Uterus (tissue), 4 donors: Measurements from ENCODE around the gene AKAP12. TPM values are rescaled to one million over a fixed set of nuclear protein-coding genes. Genes with fewer than 3 reads are reported as not detected.

Source experiments
- DNase-seq, 2 donors: peaks; one replicate each; pipeline ENCODE4 v3.0.0-alpha.2; 2019 to 2020
- H3K27ac ChIP-seq, 2 donors: fragments of 200-600 bp; sonication (generic); 1 replicate in 1 of 2; 2 replicates in 1 of 2; pipeline ENCODE4 v1.5.1; 2016 to 2018
- H3K27me3 ChIP-seq, 2 donors: fragments of 200-600 bp; sonication (generic); one replicate each; pipeline ENCODE4 v1.5.1; 2018 to 2019; ENCODE audit warnings: control low read depth in 1 of 2
- H3K36me3 ChIP-seq, 2 donors: fragments of 200-600 bp; sonication (generic); one replicate each; pipeline ENCODE4 v1.5.1; 2019; ENCODE audit warnings: control low read depth in 1 of 2
- H3K4me1 ChIP-seq, 2 donors: fragments of 200-600 bp; sonication (generic); one replicate each; pipeline ENCODE4 v1.5.1; 2018 to 2019; ENCODE audit warnings: control low read depth in 1 of 2
- H3K4me3 ChIP-seq, 2 donors: fragments of 200-600 bp; sonication (generic); 1 replicate in 1 of 2; 2 replicates in 1 of 2; pipeline ENCODE4 v1.5.1; 2018 to 2019; ENCODE audit warnings: mild to moderate bottlenecking in 1 of 2
- H3K9me3 ChIP-seq, 2 donors: fragments of 200-600 bp; sonication (generic); one replicate each; pipeline ENCODE4 v1.5.1; 2019; ENCODE audit warnings: control low read depth in 1 of 2
- CTCF ChIP-seq, 4 experiments: fragments of 200-600 bp in 2 of 4; fragments of 450-650 bp in 2 of 4; sonication (generic) in 2 of 4; IDR thresholded peaks; one replicate each; pipeline ENCODE4 v1.5.1; 2016 to 2019; ENCODE audit warnings: antibody characterized with exemption in 4 of 4, mild to moderate bottlenecking in 2 of 4, moderate library complexity in 1 of 4
- POLR2A ChIP-seq, 2 donors: fragments of 450-650 bp; IDR thresholded peaks; one replicate each; pipeline ENCODE4 v1.6.1; 2016; ENCODE audit warnings: antibody characterized with exemption in 2 of 2, mild to moderate bottlenecking in 1 of 2, moderate library complexity in 1 of 2
- intact Hi-C: fragments of 100-400 bp; cut with DNase I; formaldehyde crosslinking; loops from one replicate; pipeline ENCODE4 v1.15.1; 2023; ENCODE audit warnings: low total_unique reads
- total RNA-seq, 4 donors: library from RNA; depleted of rRNA in 3 of 4; stranded (reverse); fragments of >200 nt in 3 of 4; gene quantifications; one replicate each; pipeline versions ENCODE4 v1.1.0 to v1.2.4, GENCODE V29; 2014 to 2023
- donor health status: DM: yes; HTN: yes; CAD: no.

Gene AKAP12
- total RNA-seq, 4 donors from 2014 or later = 47.6 to 218 (median 70.2) TPM

- intact Hi-C loops = no loop called here
- no peak for DNase-seq
- Histone ChIP-seq H3K4me1 (no peaks in the 10 kb centered on the region), H3K9me3 (no peaks in the 10 kb centered on the region), H3K4me3 (no peak overlapping the region), H3K27me3 (no peaks in the 10 kb centered on the region), H3K27ac (no peak overlapping the region), H3K36me3 (no peaks in the 10 kb centered on the region)
- TF ChIP-seq POLR2A (IDR thresholded peaks at IDR 0.05) = no peak
- TF ChIP-seq CTCF (IDR thresholded peaks at IDR 0.05) = no peak
These were observed 2.9 kb upstream of the AKAP12 start for GRCh38 chr6:151236668-151237401.

- intact Hi-C loops = loop anchor here (10.0 kb wide), 1 partner anchor 85 kb away; no protein-coding TSS in a partner anchor
- Histone ChIP-seq H3K4me3 (peak overlapping the region; percentile 76 to 90), H3K27ac (peak overlapping the region; percentile 94 to 95), H3K9me3 (no peaks in the 10 kb centered on the region), H3K27me3 (no peaks in the 10 kb centered on the region), H3K36me3 (no peaks in the 10 kb centered on the region), H3K4me1 (no peaks in the 10 kb centered on the region)
- DNase-seq = peak; percentile 85 to 94
- TF ChIP-seq CTCF (IDR thresholded peaks at IDR 0.05) (peak in 3 of 4 experiments; percentile 33 to 41 (median 35)), POLR2A (IDR thresholded peaks at IDR 0.05) (peak; percentile 33 to 75)
These were observed 394 bp downstream of the AKAP12 start for GRCh38 chr6:151240036-151240685.

GRCh38 chr6:151240791-151241642 is 1.2 kb downstream of the AKAP12 start:
- no peak for TF ChIP-seq CTCF (IDR thresholded peaks at IDR 0.05)
- no peak for TF ChIP-seq POLR2A (IDR thresholded peaks at IDR 0.05)
- intact Hi-C loops = loop anchor here (10.0 kb wide), 1 partner anchor 84 kb away; no protein-coding TSS in a partner anchor
- peak; percentile 62 to 65 for DNase-seq

GRCh38 chr6:151241853-151242252 is 2.1 kb downstream of the AKAP12 start:
- Histone ChIP-seq H3K36me3 (no peaks in the 10 kb centered on the region), H3K4me1 (no peaks in the 10 kb centered on the region), H3K9me3 (no peaks in the 10 kb centered on the region), H3K4me3 (peak overlapping the region; percentile 76 to 90), H3K27me3 (no peaks in the 10 kb centered on the region), H3K27ac (peak overlapping the region in 1 of 2 donors; percentile 94)
- DNase-seq = no peak
- TF ChIP-seq CTCF (IDR thresholded peaks at IDR 0.05) = no peak
- TF ChIP-seq POLR2A (IDR thresholded peaks at IDR 0.05) = no peak
- intact Hi-C loops = loop anchor here (10.0 kb wide), 1 partner anchor 83 kb away; no protein-coding TSS in a partner anchor

More at GRCh38 chr6:151240791-151241642, 1.2 kb downstream of the AKAP12 start:
- Histone ChIP-seq H3K9me3 (no peaks in the 10 kb centered on the region), H3K4me1 (no peaks in the 10 kb centered on the region), H3K27me3 (no peaks in the 10 kb centered on the region), H3K27ac (peak overlapping the region; percentile 94 to 95), H3K36me3 (no peaks in the 10 kb centered on the region), H3K4me3 (peak overlapping the region; percentile 76 to 90)
